HepG2 (cell line): ENCODE data around the gene NUDT22. TPM values are rescaled to one million over a fixed set of nuclear protein-coding genes. Genes with fewer than 3 reads are reported as not detected.

Source experiments
- HDAC6 ChIP-seq: fragments of 200-600 bp; sonication (generic); IDR thresholded peaks from 2 replicates; pipeline ENCODE4 v1.7.0; 2017; ENCODE audit warnings: mild to moderate bottlenecking, antibody characterized with exemption, low read length, low read depth
- MAX ChIP-seq: IDR thresholded peaks from 2 replicates; pipeline ENCODE4 v1.6.1; 2012; ENCODE audit warnings: inconsistent platforms
- PBX3 ChIP-seq: sonication (generic); formaldehyde crosslinking; IDR thresholded peaks from 2 replicates; pipeline ENCODE4 v1.8.1; 2023; ENCODE audit warnings: missing genetic modification reagents, inconsistent platforms, borderline replicate concordance
- PHF8 ChIP-seq: sonication (generic); formaldehyde crosslinking; IDR thresholded peaks from 2 replicates; pipeline ENCODE4 v1.5.0; 2020; ENCODE audit warnings: missing genetic modification reagents
- REST ChIP-seq, 2 experiments: IDR thresholded peaks; 2 replicates each; pipeline ENCODE4 v1.6.1; 2011 to 2012; ENCODE audit warnings: low read length in 2 of 2, borderline replicate concordance in 1 of 2, low read depth in 1 of 2, mild to moderate bottlenecking in 1 of 2, moderate library complexity in 1 of 2
- SRY ChIP-seq: sonication (generic); formaldehyde crosslinking; IDR thresholded peaks from 2 replicates; pipeline ENCODE4 v1.8.0; 2022; ENCODE audit warnings: mild to moderate bottlenecking, missing genetic modification reagents
- TEAD3 ChIP-seq: optimal IDR thresholded peaks from 2 replicates; pipeline ENCODE3; 2016; ENCODE audit warnings: borderline replicate concordance
- U2AF2 ChIP-seq: fragments of 200-400 bp; formaldehyde crosslinking; IDR thresholded peaks from 2 replicates; pipeline ENCODE4 v1.6.1; 2017; ENCODE audit warnings: low read depth, mild to moderate bottlenecking, low read length
- ZNF142 ChIP-seq: sonication (generic); formaldehyde crosslinking; IDR thresholded peaks from 2 replicates; pipeline ENCODE4 v1.4.0; 2020; ENCODE audit warnings: missing genetic modification reagents
- ZNF431 ChIP-seq: sonication (generic); formaldehyde crosslinking; IDR thresholded peaks from 2 replicates; pipeline ENCODE4 v1.9.0; 2022; ENCODE audit warnings: missing genetic modification reagents, low read depth, mild to moderate bottlenecking, borderline replicate concordance
- ZSCAN25 ChIP-seq: sonication (generic); formaldehyde crosslinking; IDR thresholded peaks from 2 replicates; pipeline ENCODE4 v1.8.0; 2022; ENCODE audit warnings: mild to moderate bottlenecking, missing genetic modification reagents
- polyA plus RNA-seq, 8 experiments: library from polyadenylated mRNA; depleted of rRNA in 3 of 8; stranded (reverse) in 7 of 8; unstranded in 1 of 8; fragments of >200 nt; fragmentation: Illumina TruSeq in 4 of 8; extraction: Trizol in 4 of 8; gene quantifications; 2 replicates each; pipeline versions ENCODE4 v1.2.1 to v1.2.3, GENCODE V29; 2011 to 2016; ENCODE audit warnings: low read depth in 4 of 8, missing spikeins in 1 of 8, mixed read lengths in 1 of 8; ENCODE audit not compliant: insufficient read depth in 1 of 8
- total RNA-seq, 5 experiments: library from RNA; depleted of rRNA; stranded (reverse); fragments of >200 nt; fragmentation: Illumina TruSeq; extraction: Trizol; gene quantifications; 2 replicates each; pipeline ENCODE4 v1.2.3, GENCODE V29; 2016; ENCODE audit warnings: low read depth in 1 of 5

The NUDT22 gene
- total and polyA plus RNA-seq, 2 of the 13 experiments (the other 11 are each of a cell fraction or from before 2014, with no cell fraction given), result 33.5 to 39.8 TPM

GRCh38 chr11:64240435-64241240 is 14.6 kb downstream of the NUDT22 start, which contains the start of gene FKBP2 (continued):
- TF ChIP-seq PBX3 (CRISPR knock-in tag) (no peak), PHF8 (CRISPR knock-in tag) (peak; percentile 65; the same call in 1 of the 2 replicates), ZSCAN25 (CRISPR knock-in tag) (peak; percentile 29; the same call in 1 of the 2 replicates), ZNF431 (0 out of 2 replicates have a peak, but pooled peaks have one; percentile 22), HDAC6 (no peak), SRY (CRISPR knock-in tag) (peak; percentile 57; the same call in 1 of the 2 replicates), TEAD3 (peak; percentile 37), REST (IDR thresholded peaks at IDR 0.05; ENCODE audit: borderline replicate concordance in 1 of 2, low read depth in 1 of 2, low read length in 2 of 2) (peak in 1 of 2 experiments; percentile 71; a peak in 1 of 4 replicates), ZNF142 (CRISPR knock-in tag) (peak; percentile 88), MAX (peak; percentile 53), U2AF2 (no peak)
